Measurements from ENCODE around the gene ELP5. TPM values are rescaled to one million over a fixed set of nuclear protein-coding genes. Genes with fewer than 3 reads are reported as not detected.

Gene ELP5
- total and polyA plus RNA-seq, 10 of the 15 experiments (the other 5 are each of a cell fraction or from before 2014, with no cell fraction given) = 41.1 to 109 (median 77.5) TPM

DNA sequence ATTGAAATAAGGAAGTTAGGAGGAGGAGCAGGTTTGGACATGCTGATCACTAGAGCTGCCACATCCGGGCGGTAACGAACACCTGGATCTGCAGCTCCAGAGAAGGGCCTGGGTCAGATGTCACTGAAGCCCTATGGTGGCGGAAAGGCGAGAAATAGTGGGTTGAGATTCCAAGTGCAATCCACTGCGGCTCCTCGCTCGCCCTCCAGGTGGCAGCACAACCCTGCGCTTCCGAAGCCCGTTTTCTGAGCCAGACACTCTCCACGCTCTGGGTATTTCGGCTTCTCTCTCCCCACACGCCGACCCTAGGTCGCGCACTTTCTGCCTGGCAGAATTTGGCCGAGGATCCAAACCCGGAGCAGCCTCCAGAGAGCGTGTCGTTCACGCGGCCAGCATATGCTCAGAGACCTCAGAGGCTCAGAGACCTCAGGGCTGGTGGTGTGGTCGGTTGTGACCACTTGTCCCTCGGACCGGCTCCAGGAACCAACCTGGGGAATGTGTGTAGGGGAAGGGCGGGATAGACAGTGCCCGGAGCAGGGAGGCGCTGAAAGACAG is 28.6 kb downstream of the ELP5 start (continued):
- TF ChIP-seq CTCF (IDR thresholded peaks at IDR 0.05 in 2 of 3, conservative IDR thresholded peaks at IDR 0.05 in 1 of 3; ENCODE audit: control insufficient read depth in 2 of 3, extremely low read depth in 1 of 3, insufficient read depth in 1 of 3, low read depth in 3 of 3, low read length in 3 of 3) (peak; percentile 96 to 98 (median 98); a peak in 5 of 6 replicates), WRNIP1 (IDR thresholded peaks at IDR 0.05; ENCODE audit: borderline replicate concordance, low read depth, low read length) (0 out of 2 replicates have a peak, but pooled peaks have one; percentile 75), SMC3 (IDR thresholded peaks at IDR 0.05; ENCODE audit: borderline replicate concordance, low read length) (peak; percentile 94), DPF2 (IDR thresholded peaks at IDR 0.05) (0 out of 2 replicates have a peak, but pooled peaks have one; percentile 44), ZNF384 (IDR thresholded peaks at IDR 0.05; ENCODE audit: borderline replicate concordance, low read depth, low read length) (no peak), IRF4 (IDR thresholded peaks at IDR 0.05; ENCODE audit: low read depth, low read length) (peak; percentile 57; the same call in 1 of the 2 replicates), HDAC6 (IDR thresholded peaks at IDR 0.05; ENCODE audit: unreplicated experiment) (peak; percentile 18), GATAD2B (conservative IDR thresholded peaks at IDR 0.05; ENCODE audit: low read depth) (no peak; the same call in 1 of the 2 replicates), BHLHE40 (IDR thresholded peaks at IDR 0.05; ENCODE audit: borderline replicate concordance in 1 of 2, low read depth in 2 of 2, low read length in 1 of 2) (peak in 1 of 2 experiments; percentile 33; a peak in 2 of 4 replicates), IKZF2 (IDR thresholded peaks at IDR 0.05) (peak in 1 of 2 experiments; percentile 45; a peak in 2 of 4 replicates), RELA (IDR thresholded peaks at IDR 0.05; ENCODE audit: borderline replicate concordance, partially characterized antibody) (peak; percentile 33), IKZF1 (conservative IDR thresholded peaks at IDR 0.05) (peak; percentile 54), SMAD1 (IDR thresholded peaks at IDR 0.05; ENCODE audit: low read depth, partially characterized antibody) (no peak), LARP7 (IDR thresholded peaks at IDR 0.05) (peak; percentile 40; the same call in 1 of the 2 replicates), PAX5 (IDR thresholded peaks at IDR 0.05; ENCODE audit: borderline replicate concordance, low read depth, low read length) (peak; percentile 46; the same call in 1 of the 2 replicates), E2F8 (IDR thresholded peaks at IDR 0.05; ENCODE audit: low read depth, partially characterized antibody) (no peak), MAX (IDR thresholded peaks at IDR 0.05; ENCODE audit: low read depth, low read length) (0 out of 2 replicates have a peak, but pooled peaks have one; percentile 53), ZNF207 (IDR thresholded peaks at IDR 0.05; ENCODE audit: borderline replicate concordance) (peak; percentile 70), NR2F1 (conservative IDR thresholded peaks at IDR 0.05) (peak; percentile 68), POU2F2 (IDR thresholded peaks at IDR 0.05; ENCODE audit: borderline replicate concordance, low read depth, low read length) (0 out of 3 replicates have a peak, but pooled peaks have one; percentile 35), TCF12 (IDR thresholded peaks at IDR 0.05; ENCODE audit: low read depth, low read length) (0 out of 2 replicates have a peak, but pooled peaks have one; percentile 32), YY1 (IDR thresholded peaks at IDR 0.05; ENCODE audit: low read depth, low read length) (peak; percentile 77; the same call in 1 of the 2 replicates)
- TF ChIP-seq, protein P1, sequence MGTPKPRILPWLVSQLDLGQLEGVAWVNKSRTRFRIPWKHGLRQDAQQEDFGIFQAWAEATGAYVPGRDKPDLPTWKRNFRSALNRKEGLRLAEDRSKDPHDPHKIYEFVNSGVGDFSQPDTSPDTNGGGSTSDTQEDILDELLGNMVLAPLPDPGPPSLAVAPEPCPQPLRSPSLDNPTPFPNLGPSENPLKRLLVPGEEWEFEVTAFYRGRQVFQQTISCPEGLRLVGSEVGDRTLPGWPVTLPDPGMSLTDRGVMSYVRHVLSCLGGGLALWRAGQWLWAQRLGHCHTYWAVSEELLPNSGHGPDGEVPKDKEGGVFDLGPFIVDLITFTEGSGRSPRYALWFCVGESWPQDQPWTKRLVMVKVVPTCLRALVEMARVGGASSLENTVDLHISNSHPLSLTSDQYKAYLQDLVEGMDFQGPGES (IDR thresholded peaks at IDR 0.05) = peak; percentile 43; the same call in 1 of the 2 replicates
